GM12878 (cell line): ENCODE measurements around the gene GPBAR1.

Source experiments
- NFYA ChIP-seq: IDR thresholded peaks from 2 replicates; pipeline ENCODE4 v1.6.1; 2011; ENCODE audit warnings: low read depth, mild to moderate bottlenecking, low read length, improper control_type of control experiment, borderline replicate concordance
- SMARCA5 ChIP-seq: fragments of 450-650 bp; IDR thresholded peaks from 2 replicates; pipeline ENCODE4 v1.6.1; 2017; ENCODE audit warnings: mild to moderate bottlenecking

- TF ChIP-seq NFYA (no peak), SMARCA5 (no peak)
Measured at GRCh38 chr2:218216336-218216673, 44.5 kb upstream of the GPBAR1 start.
